T-helper 17 cell (primary cell): ENCODE results near the gene ACADSB. TPM values are rescaled to one million over a fixed set of nuclear protein-coding genes. Genes with fewer than 3 reads are reported as not detected.

Source experiments
- ATAC-seq: fragments of 150-1000 bp; cut with Tn5 transposase; 2 replicates; pipeline ENCODE4 v1.10.0; 2021; ENCODE audit warnings: mild to moderate bottlenecking, moderate library complexity
- DNase-seq, 3 donors: peaks; one replicate each; pipeline versions ENCODE4 v3.0.0 to v3.0.0-alpha.2; 2020 to 2021
- H3K9me3 ChIP-seq: one replicate; pipeline ENCODE4 v1.7.0; 2013; ENCODE audit warnings: low read length, mild to moderate bottlenecking; ENCODE audit not compliant: control insufficient read depth, poor library complexity, severe bottlenecking
- H3K27ac Mint-ChIP-seq: one replicate; pipeline ENCODE4 v1.8.0; 2022; ENCODE audit warnings: mild to moderate bottlenecking, moderate library complexity, mixed read lengths
- H3K27me3 Mint-ChIP-seq: one replicate; pipeline ENCODE4 v1.8.0; 2022; ENCODE audit warnings: mixed read lengths
- H3K36me3 Mint-ChIP-seq: one replicate; pipeline ENCODE4 v1.8.0; 2022; ENCODE audit warnings: low read depth, mixed read lengths
- H3K4me1 Mint-ChIP-seq: one replicate; pipeline ENCODE4 v1.8.0; 2022; ENCODE audit warnings: mild to moderate bottlenecking, mixed read lengths
- H3K4me3 Mint-ChIP-seq: one replicate; pipeline ENCODE4 v1.8.0; 2022; ENCODE audit warnings: mild to moderate bottlenecking, moderate library complexity, mixed read lengths
- total RNA-seq, 4 donors: library from RNA in 2 of 4; stranded (reverse) in 2 of 4; gene quantifications; one replicate each; pipeline ENCODE4 v1.2.3 and lab custom pipeline; 2022 to 2026

The ACADSB gene
- total RNA-seq, 2 donors from 2014 or later: 19.8 to 24.0 TPM

GRCh38 chr10:123013456-123014419 is 4.9 kb downstream of the ACADSB start:
- Mint-ChIP-seq H3K4me3 (no peak overlapping the region), H3K27me3 (no peaks in the 10 kb centered on the region), H3K4me1 (peaks cover 28% of the 10 kb centered on the region), H3K27ac (no peak overlapping the region), H3K36me3 (peaks cover 3% of the 10 kb centered on the region)
- H3K9me3 ChIP-seq: no peaks in the 10 kb centered on the region
- DNase-seq (no peak), ATAC-seq (no peak)

GRCh38 chr10:123014772-123015171 is 6.0 kb downstream of the ACADSB start:
- ATAC-seq (no peak), DNase-seq (no peak)
- H3K27ac Mint-ChIP-seq: no peak overlapping the region
- H3K36me3 Mint-ChIP-seq: peaks cover 3% of the 10 kb centered on the region
- H3K27me3 Mint-ChIP-seq: no peaks in the 10 kb centered on the region
- no peaks in the 10 kb centered on the region for H3K9me3 ChIP-seq
- H3K4me1 Mint-ChIP-seq: peaks cover 20% of the 10 kb centered on the region
- H3K4me3 Mint-ChIP-seq: no peak overlapping the region

GRCh38 chr10:123016228-123016627 is 7.4 kb downstream of the ACADSB start:
- Mint-ChIP-seq H3K4me1 (peaks cover 11% of the 10 kb centered on the region), H3K4me3 (no peak overlapping the region), H3K27me3 (no peaks in the 10 kb centered on the region), H3K27ac (no peak overlapping the region), H3K36me3 (peaks cover 3% of the 10 kb centered on the region)
- DNase-seq: no peak
- ATAC-seq: no peak
- no peaks in the 10 kb centered on the region for H3K9me3 ChIP-seq

GRCh38 chr10:123017421-123018165 is 8.8 kb downstream of the ACADSB start:
- Mint-ChIP-seq H3K4me3 (no peak overlapping the region), H3K27ac (no peak overlapping the region), H3K27me3 (no peaks in the 10 kb centered on the region), H3K36me3 (peaks cover 3% of the 10 kb centered on the region), H3K4me1 (peaks cover 12% of the 10 kb centered on the region)
- ATAC-seq (no peak), DNase-seq (no peak)
- no peaks in the 10 kb centered on the region for H3K9me3 ChIP-seq

- no peaks in the 10 kb centered on the region for H3K9me3 ChIP-seq
- H3K36me3 Mint-ChIP-seq: peaks cover 3% of the 10 kb centered on the region
- peaks cover 12% of the 10 kb centered on the region for H3K4me1 Mint-ChIP-seq
- ATAC-seq (no peak), DNase-seq (no peak)
- no peak overlapping the region for H3K27ac Mint-ChIP-seq
- H3K27me3 Mint-ChIP-seq: no peaks in the 10 kb centered on the region
- H3K4me3 Mint-ChIP-seq: no peak overlapping the region
Observed at GRCh38 chr10:123018531-123018930, 9.7 kb downstream of the ACADSB start.

GRCh38 chr10:123019264-123019663 is 10.5 kb downstream of the ACADSB start:
- no peak overlapping the region for H3K27ac Mint-ChIP-seq
- no peak overlapping the region for H3K4me3 Mint-ChIP-seq
- DNase-seq: no peak
- no peak for ATAC-seq
- H3K4me1 Mint-ChIP-seq: peaks cover 11% of the 10 kb centered on the region
- H3K36me3 Mint-ChIP-seq: peaks cover 3% of the 10 kb centered on the region
- H3K27me3 Mint-ChIP-seq: no peaks in the 10 kb centered on the region
- H3K9me3 ChIP-seq: no peaks in the 10 kb centered on the region

- H3K9me3 ChIP-seq: no peaks in the 10 kb centered on the region
- Mint-ChIP-seq H3K27ac (no peak overlapping the region), H3K27me3 (no peaks in the 10 kb centered on the region), H3K36me3 (peaks cover 3% of the 10 kb centered on the region), H3K4me1 (peaks cover 9% of the 10 kb centered on the region), H3K4me3 (no peak overlapping the region)
- no peak for ATAC-seq
- DNase-seq: no peak
Observed at GRCh38 chr10:123019941-123020703, 11.3 kb downstream of the ACADSB start.

GRCh38 chr10:123021517-123021916 is 12.7 kb downstream of the ACADSB start:
- Mint-ChIP-seq H3K27me3 (no peaks in the 10 kb centered on the region), H3K36me3 (no peaks in the 10 kb centered on the region), H3K27ac (peak overlapping the region; percentile 21), H3K4me1 (peaks cover 4% of the 10 kb centered on the region), H3K4me3 (no peak overlapping the region)
- ATAC-seq (no peak), DNase-seq (no peak)
- H3K9me3 ChIP-seq: no peaks in the 10 kb centered on the region

GRCh38 chr10:123024540-123024939 is 15.7 kb downstream of the ACADSB start:
- Mint-ChIP-seq H3K27ac (no peak overlapping the region), H3K27me3 (no peaks in the 10 kb centered on the region), H3K4me3 (no peak overlapping the region), H3K36me3 (no peaks in the 10 kb centered on the region), H3K4me1 (peaks cover 7% of the 10 kb centered on the region)
- ATAC-seq (no peak), DNase-seq (no peak)
- H3K9me3 ChIP-seq: no peaks in the 10 kb centered on the region

GRCh38 chr10:123026302-123026701 is 17.5 kb downstream of the ACADSB start:
- Mint-ChIP-seq H3K4me1 (peaks cover 9% of the 10 kb centered on the region), H3K4me3 (no peak overlapping the region), H3K36me3 (no peaks in the 10 kb centered on the region), H3K27ac (no peak overlapping the region), H3K27me3 (no peaks in the 10 kb centered on the region)
- no peaks in the 10 kb centered on the region for H3K9me3 ChIP-seq
- DNase-seq (no peak), ATAC-seq (no peak)

- H3K27ac Mint-ChIP-seq: no peak overlapping the region
- peaks cover 9% of the 10 kb centered on the region for H3K4me1 Mint-ChIP-seq
- DNase-seq: no peak
- H3K9me3 ChIP-seq: no peaks in the 10 kb centered on the region
- H3K4me3 Mint-ChIP-seq: no peak overlapping the region
- no peaks in the 10 kb centered on the region for H3K27me3 Mint-ChIP-seq
- peaks cover 2% of the 10 kb centered on the region for H3K36me3 Mint-ChIP-seq
- ATAC-seq: no peak
Observed at GRCh38 chr10:123027861-123028260, 19.1 kb downstream of the ACADSB start.

GRCh38 chr10:123031124-123031523 is 22.3 kb downstream of the ACADSB start:
- Mint-ChIP-seq H3K4me3 (no peak overlapping the region), H3K27me3 (no peaks in the 10 kb centered on the region), H3K36me3 (peaks cover 3% of the 10 kb centered on the region), H3K27ac (no peak overlapping the region), H3K4me1 (peaks cover 10% of the 10 kb centered on the region)
- no peaks in the 10 kb centered on the region for H3K9me3 ChIP-seq
- DNase-seq (no peak), ATAC-seq (no peak)

- no peaks in the 10 kb centered on the region for H3K27me3 Mint-ChIP-seq
- H3K27ac Mint-ChIP-seq: no peak overlapping the region
- no peak for ATAC-seq
- no peak for DNase-seq
- peaks cover 5% of the 10 kb centered on the region for H3K36me3 Mint-ChIP-seq
- no peak overlapping the region for H3K4me3 Mint-ChIP-seq
- peaks cover 9% of the 10 kb centered on the region for H3K4me1 Mint-ChIP-seq
- H3K9me3 ChIP-seq: no peaks in the 10 kb centered on the region
Observed at GRCh38 chr10:123034332-123034731, 25.5 kb downstream of the ACADSB start.
